Measurements from ENCODE around the gene EN2. TPM values are rescaled to one million over a fixed set of nuclear protein-coding genes. Genes with fewer than 3 reads are reported as not detected.
A peak's percentile ranks its signal among the peaks of the same experiment; 100 is the strongest.

Gene EN2
- total and polyA plus RNA-seq, 2 of the 13 experiments (the other 11 are each of a cell fraction or from before 2014, with no cell fraction given), result not detected

DNA sequence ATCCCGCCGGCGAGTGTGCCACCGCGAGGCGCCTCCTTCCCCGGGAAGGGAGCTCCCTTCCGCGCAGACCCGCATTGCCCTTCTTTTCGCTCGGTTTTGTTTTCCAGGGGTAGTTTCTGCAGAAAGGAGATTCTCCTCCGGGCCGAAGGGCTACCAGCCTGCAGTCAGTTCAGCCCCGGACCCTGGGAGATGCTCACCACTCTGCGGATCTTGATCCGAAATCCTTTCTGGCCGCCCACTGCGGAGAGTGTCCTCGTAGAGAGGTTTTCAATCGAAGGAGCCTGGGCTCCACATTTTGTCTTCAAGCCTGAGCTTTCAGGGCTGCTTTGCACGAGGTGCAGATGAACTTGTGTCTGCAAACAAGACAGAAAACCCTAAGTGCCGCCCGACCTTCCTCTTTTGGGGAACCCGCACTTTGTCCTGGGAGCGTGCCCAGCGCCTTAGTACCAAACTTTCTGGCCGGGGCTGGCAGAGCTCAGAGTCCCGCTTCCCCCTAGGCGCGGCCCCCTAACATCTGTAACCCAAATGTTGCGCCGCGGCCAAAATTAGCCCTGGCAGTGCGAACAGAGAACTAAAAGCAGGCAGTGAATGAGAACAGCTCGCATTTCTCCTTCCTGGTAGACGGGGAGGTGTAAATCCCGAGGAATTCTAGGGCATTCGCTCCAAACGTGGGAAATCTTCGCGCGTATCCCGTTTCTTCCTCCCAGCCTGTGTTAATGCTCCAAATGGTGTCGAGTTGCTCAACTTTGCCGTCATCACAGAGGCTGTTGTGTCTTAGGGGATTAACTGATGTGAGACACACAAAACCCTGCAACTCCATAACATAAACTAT lies 6.7 kb upstream of the EN2 start:
- Histone ChIP-seq H4K20me1 (ENCODE audit: insufficient read depth, low read length) (no peaks in the 10 kb centered on the region), H3K4me2 (ENCODE audit: low read depth, low read length) (no peak overlapping the region), H3K27me3 (ENCODE audit: control insufficient read depth in 1 of 2, insufficient read depth in 2 of 2, low read length in 2 of 2) (peaks cover 12 to 83% of the 10 kb centered on the region in 2 experiments), H3K79me2 (ENCODE audit: insufficient read depth, low read length) (no peaks in the 10 kb centered on the region), H2AFZ (ENCODE audit: low read length) (no peak overlapping the region), H3K4me1 (ENCODE audit: insufficient read depth, low read length) (no peaks in the 10 kb centered on the region), H3K9ac (ENCODE audit: insufficient read depth, low read depth, low read length) (no peak overlapping the region), H3K36me3 (replicated peaks in 1 of 2; ENCODE audit: control insufficient read depth in 1 of 2, insufficient read depth in 2 of 2, low read length in 2 of 2) (no peaks in the 10 kb centered on the region), H3K27ac (ENCODE audit: extremely low read length, insufficient read depth, low read length) (no peak overlapping the region), H3K4me3 (replicated peaks in 1 of 3; ENCODE audit: insufficient read depth in 1 of 3, low read depth in 2 of 3, low read length in 3 of 3) (no peak overlapping the region), H3K9me3 (ENCODE audit: low read length) (no peaks in the 10 kb centered on the region)
- ChIA-PET CTCF (ENCODE audit: low intra/inter-chr PET ratio, low total read pairs) (no interaction called here), POLR2A (no interaction called here)
- TF ChIP-seq ZNF382 (CRISPR knock-in tag; IDR thresholded peaks at IDR 0.05; ENCODE audit: borderline replicate concordance) (no peak), EZH2 (conservative IDR thresholded peaks at IDR 0.05; ENCODE audit: low read depth, low read length) (peak; percentile 71; the same call in 1 of the 2 replicates)
- ATAC-seq, result no peak
- intact Hi-C loops (cut with micrococcal nuclease; ENCODE audit: unreplicated experiment) (no loop called here), in situ Hi-C loops (cut with HindIII; ENCODE audit: extremely low pct_ligation_motif_present, low pct_unique_long_range_greater_than_20kb) (no loop called here)
- WGBS (ENCODE audit: low lambda C conversion rate), result 16% methylated on average over 35 of the region's 46 CpGs
- FAIRE-seq, result no peak
- no TSS peak for BruUV-seq (replicated peaks)
- no peak for DNase-seq (ENCODE audit: low spot score)

DNA sequence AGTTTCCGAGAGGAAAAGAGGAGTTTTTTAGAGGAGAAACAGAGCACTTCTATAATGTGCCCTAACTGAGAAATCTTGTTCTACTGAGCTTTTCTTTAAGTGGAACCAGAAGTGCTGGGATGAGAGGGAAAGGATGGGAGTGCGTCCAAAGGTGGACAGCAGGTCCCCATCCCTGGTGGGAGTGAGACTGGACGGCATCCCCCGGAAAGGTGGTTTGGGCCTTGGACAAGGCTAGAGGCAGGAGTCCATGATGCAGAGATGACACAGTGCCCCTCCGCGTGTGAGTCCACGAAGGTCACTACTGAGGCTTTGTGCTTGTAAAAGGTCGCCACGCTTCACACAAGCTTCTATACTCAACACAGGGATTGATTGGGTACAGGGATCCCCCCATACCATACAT lies 6.1 kb upstream of the EN2 start:
- in situ Hi-C loops (cut with HindIII; ENCODE audit: extremely low pct_ligation_motif_present, low pct_unique_long_range_greater_than_20kb) (no loop called here), intact Hi-C loops (cut with micrococcal nuclease; ENCODE audit: unreplicated experiment) (no loop called here)
- H2AFZ ChIP-seq (ENCODE audit: low read length), result no peak overlapping the region
- H3K4me1 ChIP-seq (ENCODE audit: insufficient read depth, low read length), result no peaks in the 10 kb centered on the region
- no peak overlapping the region for H3K27ac ChIP-seq (ENCODE audit: extremely low read length, insufficient read depth, low read length)
- no peaks in the 10 kb centered on the region for H3K79me2 ChIP-seq (ENCODE audit: insufficient read depth, low read length)
- peaks cover 12 to 89% of the 10 kb centered on the region in 2 experiments for H3K27me3 ChIP-seq (ENCODE audit: control insufficient read depth in 1 of 2, insufficient read depth in 2 of 2, low read length in 2 of 2)
- no peak overlapping the region for H3K9ac ChIP-seq (ENCODE audit: insufficient read depth, low read depth, low read length)
- WGBS (ENCODE audit: low lambda C conversion rate), result 8% methylated on average over 9 of the region's 9 CpGs
- ATAC-seq (no peak), FAIRE-seq (no peak), DNase-seq (ENCODE audit: low spot score) (no peak)
- no peaks in the 10 kb centered on the region for H3K9me3 ChIP-seq (ENCODE audit: low read length)
- no peaks in the 10 kb centered on the region for H4K20me1 ChIP-seq (ENCODE audit: insufficient read depth, low read length)
- ChIA-PET CTCF (ENCODE audit: low intra/inter-chr PET ratio, low total read pairs) (no interaction called here), POLR2A (no interaction called here)
- no peak overlapping the region for H3K4me2 ChIP-seq (ENCODE audit: low read depth, low read length)
- H3K4me3 ChIP-seq (replicated peaks in 1 of 3; ENCODE audit: insufficient read depth in 1 of 3, low read depth in 2 of 3, low read length in 3 of 3), result no peak overlapping the region
- H3K36me3 ChIP-seq (replicated peaks in 1 of 2; ENCODE audit: control insufficient read depth in 1 of 2, insufficient read depth in 2 of 2, low read length in 2 of 2), result no peaks in the 10 kb centered on the region
- no TSS peak for BruUV-seq (replicated peaks)
- no peak for TF ChIP-seq ZNF501 (CRISPR knock-in tag; IDR thresholded peaks at IDR 0.05)
- TF ChIP-seq, protein P1, sequence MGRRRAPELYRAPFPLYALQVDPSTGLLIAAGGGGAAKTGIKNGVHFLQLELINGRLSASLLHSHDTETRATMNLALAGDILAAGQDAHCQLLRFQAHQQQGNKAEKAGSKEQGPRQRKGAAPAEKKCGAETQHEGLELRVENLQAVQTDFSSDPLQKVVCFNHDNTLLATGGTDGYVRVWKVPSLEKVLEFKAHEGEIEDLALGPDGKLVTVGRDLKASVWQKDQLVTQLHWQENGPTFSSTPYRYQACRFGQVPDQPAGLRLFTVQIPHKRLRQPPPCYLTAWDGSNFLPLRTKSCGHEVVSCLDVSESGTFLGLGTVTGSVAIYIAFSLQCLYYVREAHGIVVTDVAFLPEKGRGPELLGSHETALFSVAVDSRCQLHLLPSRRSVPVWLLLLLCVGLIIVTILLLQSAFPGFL (CRISPR knock-in tag; IDR thresholded peaks at IDR 0.05), result no peak
- no peak for TF ChIP-seq ZNF775 (CRISPR knock-in tag; IDR thresholded peaks at IDR 0.05; ENCODE audit: borderline replicate concordance)
- TF ChIP-seq, protein P2, sequence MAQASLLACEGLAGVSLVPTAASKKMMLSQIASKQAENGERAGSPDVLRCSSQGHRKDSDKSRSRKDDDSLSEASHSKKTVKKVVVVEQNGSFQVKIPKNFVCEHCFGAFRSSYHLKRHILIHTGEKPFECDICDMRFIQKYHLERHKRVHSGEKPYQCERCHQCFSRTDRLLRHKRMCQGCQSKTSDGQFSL (CRISPR knock-in tag; IDR thresholded peaks at IDR 0.05), result no peak
- no peak for TF ChIP-seq ZNF558 (CRISPR knock-in tag; IDR thresholded peaks at IDR 0.05; ENCODE audit: borderline replicate concordance)
- no peak for TF ChIP-seq ZNF776 (CRISPR knock-in tag; IDR thresholded peaks at IDR 0.05)
- no peak for TF ChIP-seq ZNF510 (CRISPR knock-in tag; IDR thresholded peaks at IDR 0.05; ENCODE audit: low read depth)
- no peak for TF ChIP-seq NCOA5 (CRISPR knock-in tag; IDR thresholded peaks at IDR 0.05)
- TF ChIP-seq, protein P3, sequence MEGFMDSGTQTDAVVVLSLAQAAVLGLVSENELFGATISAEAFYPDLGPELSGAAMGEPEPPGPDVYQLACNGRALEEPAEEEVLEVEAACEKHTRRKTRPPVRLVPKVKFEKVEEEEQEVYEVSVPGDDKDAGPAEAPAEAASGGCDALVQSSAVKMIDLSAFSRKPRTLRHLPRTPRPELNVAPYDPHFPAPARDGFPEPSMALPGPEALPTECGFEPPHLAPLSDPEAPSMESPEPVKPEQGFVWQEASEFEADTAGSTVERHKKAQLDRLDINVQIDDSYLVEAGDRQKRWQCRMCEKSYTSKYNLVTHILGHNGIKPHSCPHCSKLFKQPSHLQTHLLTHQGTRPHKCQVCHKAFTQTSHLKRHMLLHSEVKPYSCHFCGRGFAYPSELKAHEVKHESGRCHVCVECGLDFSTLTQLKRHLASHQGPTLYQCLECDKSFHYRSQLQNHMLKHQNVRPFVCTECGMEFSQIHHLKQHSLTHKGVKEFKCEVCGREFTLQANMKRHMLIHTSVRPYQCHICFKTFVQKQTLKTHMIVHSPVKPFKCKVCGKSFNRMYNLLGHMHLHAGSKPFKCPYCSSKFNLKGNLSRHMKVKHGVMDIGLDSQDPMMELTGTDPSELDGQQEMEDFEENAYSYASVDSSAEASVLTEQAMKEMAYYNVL (CRISPR knock-in tag; IDR thresholded peaks at IDR 0.05; ENCODE audit: borderline replicate concordance), result no peak
- no peak for TF ChIP-seq HMG20A (CRISPR knock-in tag; IDR thresholded peaks at IDR 0.05; ENCODE audit: borderline replicate concordance)

Data from HepG2 (cell line).